Measurements from ENCODE around the gene EPB41L4A.

GRCh38 chr5:112186401-112186990 is 232.6 kb downstream of the EPB41L4A start:
- TF ChIP-seq CTCF (IDR thresholded peaks at IDR 0.05) (peak; percentile 14 to 53 (median 37)), POLR2A (IDR thresholded peaks at IDR 0.05; ENCODE audit: low read depth) (no peak)
